ENCODE results near the gene AP5Z1. TPM values are rescaled to one million over a fixed set of nuclear protein-coding genes. Genes with fewer than 3 reads are reported as not detected.
A peak's percentile ranks its signal among the peaks of the same experiment; 100 is the strongest.

The AP5Z1 gene
- total RNA-seq, 1 donor from 2014 or later: 19.1 TPM

GRCh38 chr7:4822677-4823076, 47.3 kb downstream of the AP5Z1 start:
- DNase-seq: no peak

DNA sequence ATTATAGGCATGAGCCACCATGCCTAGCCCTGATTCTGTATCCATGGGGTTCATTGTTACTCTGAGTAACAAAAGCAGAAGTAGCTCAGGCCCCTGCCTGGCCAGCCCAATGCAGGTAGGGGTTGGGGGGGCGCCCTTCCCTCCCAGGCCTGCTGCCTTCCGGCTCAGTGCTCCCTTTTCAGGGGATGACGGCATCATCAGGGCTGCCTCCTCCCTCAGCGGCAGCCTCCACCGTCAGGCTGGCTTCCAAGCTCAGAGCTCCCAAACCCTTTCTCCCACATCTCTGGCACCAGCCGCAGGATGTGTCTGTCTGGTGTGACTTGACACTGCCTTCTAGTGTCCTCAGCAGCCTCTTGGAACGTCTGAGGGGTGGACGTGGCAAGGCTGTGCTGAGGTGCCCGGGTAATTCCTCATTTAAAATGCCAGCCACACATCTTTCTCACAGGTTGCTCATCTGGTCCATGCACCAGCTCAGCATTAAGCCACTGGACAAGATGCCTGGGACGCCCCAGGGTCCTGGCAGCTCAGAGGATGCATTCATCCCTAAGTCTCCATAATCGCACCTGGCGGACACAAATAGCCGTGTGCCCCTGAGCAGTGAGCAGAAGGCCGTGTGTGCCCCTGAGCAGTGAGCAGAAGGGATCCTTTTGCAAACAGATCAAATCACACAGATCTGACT, 48.2 kb downstream of the AP5Z1 start:
- no peak for DNase-seq

- no peak for DNase-seq
Measured at GRCh38 chr7:4824120-4824775, 48.8 kb downstream of the AP5Z1 start.

DNA sequence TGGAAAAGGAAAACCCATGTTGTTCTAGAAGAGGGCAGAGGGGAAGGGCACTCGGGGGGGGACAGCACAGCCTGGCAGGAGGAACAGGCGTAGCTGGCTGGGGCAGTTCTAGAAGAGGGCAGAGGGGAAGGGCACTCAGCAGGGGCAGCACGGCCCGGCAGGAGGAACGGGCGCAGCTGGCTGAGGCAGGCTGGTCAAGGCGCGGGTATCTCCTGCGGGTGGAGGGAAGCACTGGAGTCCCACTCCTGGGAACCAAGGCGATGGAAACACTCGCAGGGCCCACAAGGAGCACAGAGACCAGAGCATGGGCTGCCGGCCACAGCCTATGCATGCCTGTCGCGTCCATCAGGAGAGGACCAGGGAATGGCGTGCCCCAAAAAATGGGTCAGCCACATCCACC, 49.7 kb downstream of the AP5Z1 start:
- no peak for DNase-seq

DNA sequence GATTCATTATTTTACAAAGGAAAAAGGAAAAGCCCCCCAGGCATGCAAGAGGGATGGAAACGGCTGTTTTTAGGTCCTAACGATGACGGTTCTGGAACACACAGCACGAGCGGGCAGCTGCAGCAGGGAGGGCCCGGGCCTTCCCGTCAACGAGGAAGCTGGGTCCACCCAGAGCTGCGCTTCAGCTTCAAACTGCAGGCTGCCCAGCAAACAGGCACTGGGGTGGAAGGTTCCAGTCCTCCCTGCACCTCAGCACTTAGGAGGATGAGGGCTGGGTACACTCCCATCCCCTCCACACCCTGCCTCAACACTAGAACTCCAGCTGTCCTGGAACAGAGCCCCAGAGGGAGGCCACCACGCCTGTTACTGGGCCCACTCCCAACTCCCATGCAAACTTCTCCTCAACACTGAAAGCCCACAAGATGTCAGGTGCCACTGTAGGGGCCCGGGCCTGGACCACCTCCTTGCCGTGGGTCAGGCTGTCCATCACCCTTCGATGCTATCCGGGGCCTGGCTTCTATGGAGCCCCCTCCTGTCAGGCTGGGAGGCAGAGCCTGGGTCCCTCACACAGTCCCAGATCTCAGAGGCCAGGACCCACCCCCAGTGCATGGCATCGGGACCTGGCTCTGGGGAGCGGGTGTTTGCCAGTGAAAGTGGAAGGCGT, 53.4 kb downstream of the AP5Z1 start:
- DNase-seq: no peak

DNA sequence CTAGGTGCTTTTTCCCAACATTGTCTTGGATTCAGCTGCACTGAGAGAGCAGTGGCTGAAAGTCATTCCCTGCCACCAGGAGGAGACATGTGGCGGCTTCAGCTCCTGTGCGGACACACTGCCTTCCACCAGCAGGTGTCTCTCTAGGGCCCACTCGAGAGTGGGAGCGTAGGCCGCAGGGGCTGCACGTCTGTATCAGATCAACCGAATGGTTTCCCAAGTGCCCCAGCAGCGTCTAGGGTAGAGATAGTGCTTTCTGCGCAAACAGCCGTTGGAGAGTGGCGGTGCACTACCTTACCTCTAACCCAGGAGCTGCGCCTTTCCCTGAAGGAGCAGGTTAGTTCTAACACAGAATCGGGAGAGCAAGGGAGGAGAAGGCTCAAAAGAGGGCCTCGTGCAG, 54.8 kb downstream of the AP5Z1 start:
- DNase-seq: peak; percentile 85

DNA sequence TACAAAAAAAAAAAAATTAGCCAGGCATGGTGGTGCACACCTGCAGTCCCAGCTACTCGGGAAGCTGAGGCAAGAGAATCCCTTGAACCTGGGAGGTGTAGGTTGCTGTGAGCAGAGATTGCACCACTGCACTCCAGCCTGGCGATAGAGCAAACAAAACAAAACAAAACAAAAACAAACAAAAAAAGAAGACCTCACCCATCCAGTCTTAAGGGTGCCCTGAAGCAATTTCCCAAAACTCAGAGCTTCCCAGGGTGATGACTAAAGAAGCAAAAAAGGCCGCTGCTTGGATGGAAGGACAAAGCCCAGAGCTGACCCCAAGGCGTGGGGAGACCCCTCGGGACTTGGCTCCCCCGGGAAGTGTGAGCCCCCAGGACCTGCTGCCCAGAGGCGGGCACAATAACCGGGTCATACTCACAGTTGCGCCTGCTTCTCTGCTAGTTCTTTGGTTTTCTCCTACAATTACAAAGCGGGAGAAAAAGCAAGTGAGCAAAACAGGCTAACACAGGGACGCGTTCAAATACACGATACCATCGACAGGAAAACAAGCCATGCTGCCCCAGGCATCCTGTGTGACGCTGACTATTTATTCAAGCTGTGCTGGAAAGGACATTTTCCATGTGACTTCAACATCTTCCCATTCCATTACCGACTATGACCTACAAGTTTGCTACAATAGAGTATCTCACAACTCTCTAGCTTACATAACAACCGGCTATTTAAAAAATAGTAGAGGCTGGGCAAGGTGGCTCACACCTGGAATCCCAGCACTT, 56.5 kb downstream of the AP5Z1 start:
- DNase-seq: no peak

GRCh38 chr7:4832711-4833110, 57.3 kb downstream of the AP5Z1 start:
- no peak for DNase-seq

- DNase-seq: no peak
Measured at GRCh38 chr7:4833176-4833575, 57.8 kb downstream of the AP5Z1 start.

DNA sequence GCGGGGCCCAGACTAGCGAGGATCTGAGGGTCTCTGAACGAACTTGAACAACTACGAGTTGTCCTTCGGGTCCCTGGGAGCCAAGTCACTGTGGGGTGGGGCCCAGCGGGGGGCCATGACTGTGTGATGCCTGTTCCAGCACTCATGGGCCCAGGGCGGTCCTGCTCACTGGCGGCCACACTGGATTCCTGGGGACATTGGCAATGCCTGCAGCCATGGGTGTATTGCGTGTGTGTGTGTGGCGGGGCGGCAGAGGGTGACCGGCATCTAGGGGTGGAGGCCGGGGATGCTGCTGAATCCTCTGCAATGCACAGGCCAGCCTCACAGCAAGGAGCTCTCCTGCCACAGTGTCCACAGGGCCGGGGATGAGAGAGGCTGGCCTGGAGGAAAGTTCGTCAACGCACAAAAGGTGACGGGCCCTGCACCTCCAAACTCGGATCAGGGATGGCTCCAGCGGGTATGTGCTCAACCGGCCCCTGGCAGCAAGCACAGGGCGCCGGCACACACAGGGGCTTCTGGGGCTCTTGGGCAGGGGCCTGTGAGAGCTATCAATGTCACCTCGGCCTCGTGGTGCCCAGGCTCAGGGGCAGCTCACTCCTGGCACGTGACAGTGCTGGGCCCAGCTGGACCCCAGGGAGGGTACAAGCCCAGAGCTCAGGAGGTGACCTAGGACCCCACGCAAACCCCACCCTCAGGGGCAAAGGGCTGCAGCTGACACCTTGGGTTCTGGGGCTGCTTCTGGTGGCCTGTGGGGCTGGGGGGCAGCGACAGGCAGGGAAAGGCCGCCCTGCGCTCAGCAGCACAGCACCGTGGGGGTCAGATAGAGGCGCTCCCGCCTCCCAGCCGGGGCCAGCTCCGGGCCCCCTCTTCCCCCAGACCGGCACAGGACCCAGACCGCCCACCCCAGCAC, 58.5 kb downstream of the AP5Z1 start:
- DNase-seq: no peak

DNA sequence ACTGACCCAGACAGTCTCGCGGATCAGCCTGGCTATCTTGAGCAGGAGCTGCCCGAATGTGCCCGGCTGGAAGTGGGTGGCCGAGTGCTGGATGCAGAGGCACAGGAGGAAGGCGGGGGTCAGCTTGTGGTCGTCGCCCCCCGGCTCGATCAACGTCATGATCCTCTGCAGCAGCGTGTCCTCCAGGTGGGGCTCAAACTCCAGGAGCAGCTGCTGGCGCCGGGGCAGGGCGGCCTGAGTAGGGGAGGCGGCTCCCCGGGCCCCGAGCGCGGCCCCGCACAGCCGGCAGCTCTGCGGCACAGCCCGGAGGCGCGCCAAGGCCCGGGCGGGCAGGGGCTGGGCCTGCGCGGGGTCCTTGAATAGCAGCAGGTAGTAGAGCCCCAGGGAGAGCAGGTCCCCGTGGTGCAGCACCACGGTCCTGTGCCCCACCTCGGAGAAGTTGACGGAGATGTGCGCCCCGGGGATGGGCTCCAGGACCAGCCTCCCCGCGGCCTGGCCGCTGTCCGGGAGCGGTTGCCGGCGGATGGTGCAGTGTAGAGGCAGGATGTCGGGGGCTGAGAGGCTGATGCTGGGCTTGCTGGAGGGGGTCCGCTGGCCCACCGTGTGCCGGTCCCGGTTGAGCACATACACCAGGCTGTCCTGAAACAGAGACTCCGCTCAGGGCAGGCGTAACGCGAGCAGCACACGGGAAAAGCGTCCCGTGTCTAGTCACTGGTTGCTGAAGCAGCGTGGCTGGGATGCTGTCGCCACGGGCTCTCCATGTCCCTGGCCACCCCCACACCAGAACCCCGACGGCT, 59.4 kb downstream of the AP5Z1 start:
- no peak for DNase-seq

GRCh38 chr7:4835398-4836205, 60.2 kb downstream of the AP5Z1 start:
- DNase-seq: no peak

GRCh38 chr7:4836206-4836661, 60.8 kb downstream of the AP5Z1 start:
- no peak for DNase-seq

DNA sequence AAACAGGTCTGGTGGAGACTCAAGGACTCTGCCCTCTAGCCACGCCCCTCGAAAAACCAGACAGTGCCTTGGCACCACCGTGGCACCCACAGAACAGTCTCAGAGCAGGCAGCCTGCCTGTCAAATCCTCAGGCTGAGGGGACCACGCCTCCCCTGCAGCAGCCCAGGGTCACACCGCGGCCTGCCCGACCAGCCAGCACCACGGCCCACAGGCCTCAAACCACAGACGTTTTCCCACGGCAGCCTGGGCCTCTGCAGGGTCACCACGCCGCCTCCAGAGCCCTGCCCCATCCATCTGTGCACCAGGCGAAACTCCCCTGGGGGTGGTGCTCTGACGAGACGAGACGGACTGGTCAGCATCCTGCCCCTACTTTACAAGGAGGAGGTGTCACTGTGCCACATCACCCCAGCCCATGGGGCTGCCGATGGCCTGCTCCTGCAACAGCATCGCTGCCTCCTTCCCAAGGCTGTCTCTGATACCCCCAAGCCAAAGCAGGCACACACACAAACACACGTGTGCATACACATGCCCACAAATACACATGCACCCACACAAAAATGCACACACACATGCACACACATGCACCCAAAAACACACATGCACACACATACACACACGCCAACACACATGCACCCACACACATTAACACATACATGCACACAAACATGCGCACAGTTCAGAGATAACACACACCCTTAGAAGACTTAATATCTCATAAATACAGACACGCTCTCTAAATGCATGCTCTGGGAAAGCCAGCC, 61.8 kb downstream of the AP5Z1 start:
- DNase-seq: no peak

- peak; percentile 35 for DNase-seq
Measured at GRCh38 chr7:4837803-4838625, 62.6 kb downstream of the AP5Z1 start.

- DNase-seq: no peak
Measured at GRCh38 chr7:4838626-4839334, 63.4 kb downstream of the AP5Z1 start.

- DNase-seq: no peak
Measured at GRCh38 chr7:4840079-4840501, 64.7 kb downstream of the AP5Z1 start.
